ENCODE measurements around the gene LPP. TPM values are rescaled to one million over a fixed set of nuclear protein-coding genes. Genes with fewer than 3 reads are reported as not detected.
A peak's percentile ranks its signal among the peaks of the same experiment; 100 is the strongest.

Gene LPP
- total and polyA plus RNA-seq, 2 of the 13 experiments (the other 11 are each of a cell fraction or from before 2014, with no cell fraction given), result 19.2 to 29.9 TPM

- peak; percentile 54; the same call in 1 of the 2 replicates for TF ChIP-seq ZNF142 (CRISPR knock-in tag; IDR thresholded peaks at IDR 0.05)
- no peak for TF ChIP-seq PRDM4 (CRISPR knock-in tag; IDR thresholded peaks at IDR 0.05; ENCODE audit: borderline replicate concordance)
- TF ChIP-seq ZNF503 (CRISPR knock-in tag; IDR thresholded peaks at IDR 0.05), result no peak
- no peak for TF ChIP-seq NONO (IDR thresholded peaks at IDR 0.05)
- no peak for TF ChIP-seq NONO (CRISPR knock-in tag; conservative IDR thresholded peaks at IDR 0.05)
- peak; percentile 36; the same call in 1 of the 2 replicates for TF ChIP-seq MAZ (IDR thresholded peaks at IDR 0.05; ENCODE audit: borderline replicate concordance, low read depth, low read length)
- TF ChIP-seq MAZ (CRISPR knock-in tag; IDR thresholded peaks at IDR 0.05; ENCODE audit: low read depth), result no peak
- TF ChIP-seq SRF (IDR thresholded peaks at IDR 0.05; ENCODE audit: low read depth, low read length), result peak; percentile 93
- TF ChIP-seq ZNF333 (CRISPR knock-in tag; IDR thresholded peaks at IDR 0.05; ENCODE audit: borderline replicate concordance), result peak; percentile 41; the same call in 1 of the 2 replicates
- no peak for TF ChIP-seq SKIL (CRISPR knock-in tag; IDR thresholded peaks at IDR 0.05; ENCODE audit: borderline replicate concordance)
- TF ChIP-seq ZNF484 (CRISPR knock-in tag; IDR thresholded peaks at IDR 0.05; ENCODE audit: borderline replicate concordance, low read depth), result no peak
- no peak for TF ChIP-seq SP140L (CRISPR knock-in tag; IDR thresholded peaks at IDR 0.05; ENCODE audit: borderline replicate concordance)
- no peak for TF ChIP-seq ZBTB44 (CRISPR knock-in tag; IDR thresholded peaks at IDR 0.05)
- 0 out of 2 replicates have a peak, but pooled peaks have one; percentile 57 for TF ChIP-seq TBX2 (CRISPR knock-in tag; IDR thresholded peaks at IDR 0.05; ENCODE audit: borderline replicate concordance)
Measured at GRCh38 chr3:188153437-188154013, 432 bp upstream of the LPP start (continued).
